ENCODE measurements around the gene ARID4B.

Gene ARID4B

GRCh38 chr1:235124111-235124510 is 203.9 kb downstream of the ARID4B start:
- no peak for DNase-seq

DNA sequence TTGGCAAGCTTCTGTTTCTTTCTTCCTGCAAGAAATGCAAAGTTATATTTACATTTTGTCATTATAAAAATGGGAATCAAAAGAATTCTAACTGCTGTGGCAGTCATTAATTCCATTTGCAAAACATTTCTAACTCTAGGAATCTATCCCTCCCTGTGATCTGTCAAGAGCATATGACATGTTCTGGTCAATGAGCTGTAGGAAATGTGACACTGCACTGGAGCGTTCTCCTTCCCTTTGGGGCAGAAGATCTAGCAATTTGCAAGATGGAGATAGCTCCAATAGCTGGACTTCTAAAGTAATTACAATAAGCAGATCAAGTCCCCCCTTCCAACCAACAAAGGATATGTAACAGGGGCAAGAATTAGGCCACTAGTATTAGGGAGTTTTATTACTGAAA is 205.6 kb downstream of the ARID4B start:
- no peak for DNase-seq
